Stimulated activated CD8-positive, alpha-beta memory T cell treated with anti-CD3 and anti-CD28 coated beads, Interleukin-15, amount 100 ng/mL, for 48 hours (primary cell): ENCODE results near the gene ZNF132.

Experiments used
- DNase-seq, 2 donors: peaks; one replicate each; pipeline ENCODE4 v3.0.0-alpha.2; 2020; ENCODE audit warnings: low read depth in 2 of 2

Gene ZNF132

GRCh38 chr19:58386576-58387337 is 53.2 kb downstream of the ZNF132 start, which contains the start of gene RPS5:
RPS5 (plus strand) TSS chr19:58387269; CDS start chr19:58388138, 869 bp downstream.
- peak; percentile 90 to 93 for DNase-seq

- DNase-seq = no peak
Measured at GRCh38 chr19:58385891-58386575, 53.9 kb downstream of the ZNF132 start.

GRCh38 chr19:58385313-58385890 is 54.6 kb downstream of the ZNF132 start:
- no peak for DNase-seq

- no peak for DNase-seq
Measured at GRCh38 chr19:58382997-58383603, 56.9 kb downstream of the ZNF132 start.
